ENCODE results near the gene ST3GAL4.

GRCh38 chr11:126403022-126403581, 47.6 kb downstream of the ST3GAL4 start:
- TF ChIP-seq EZH2phosphoT487 (IDR thresholded peaks at IDR 0.05; ENCODE audit: borderline replicate concordance, low read depth, low read length) (no peak), CTCF (conservative IDR thresholded peaks at IDR 0.05; ENCODE audit: low read length) (no peak)

All from OCI-LY7 (cell line).